Uterus (tissue), 2 donors: ENCODE measurements around the gene RPS6KA2.

Experiments used
- POLR2A ChIP-seq, 2 donors: fragments of 450-650 bp; IDR thresholded peaks; one replicate each; pipeline ENCODE4 v1.6.1; 2016; ENCODE audit warnings: antibody characterized with exemption in 2 of 2, mild to moderate bottlenecking in 1 of 2, moderate library complexity in 1 of 2
- TF ChIP-seq, protein P1 (sequence below), 4 experiments: fragments of 200-600 bp in 2 of 4; fragments of 450-650 bp in 2 of 4; sonication (generic) in 2 of 4; IDR thresholded peaks; one replicate each; pipeline ENCODE4 v1.5.1; 2016 to 2019; ENCODE audit warnings: antibody characterized with exemption in 4 of 4, mild to moderate bottlenecking in 2 of 4, moderate library complexity in 1 of 4

DNA sequence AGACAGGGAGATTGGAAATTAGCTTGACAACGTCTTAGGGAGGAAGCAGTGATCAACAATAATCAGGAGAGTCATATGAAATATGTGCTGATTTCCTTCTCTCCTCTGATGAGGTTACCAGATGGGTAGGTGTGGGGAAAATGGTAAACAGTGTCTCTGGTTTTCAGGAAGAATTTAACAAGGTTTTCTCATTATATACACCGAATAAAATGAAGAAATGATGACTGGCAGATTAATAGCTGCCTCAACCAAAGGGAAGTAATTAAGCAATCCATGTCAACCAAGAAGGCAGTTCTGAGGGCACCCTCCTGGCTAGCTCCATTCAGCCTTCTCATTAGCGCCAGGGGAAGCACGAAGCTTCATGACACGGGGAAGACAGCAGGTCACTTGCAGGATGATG lies 27.8 kb downstream of the RPS6KA2 start:
- TF ChIP-seq, protein P1, sequence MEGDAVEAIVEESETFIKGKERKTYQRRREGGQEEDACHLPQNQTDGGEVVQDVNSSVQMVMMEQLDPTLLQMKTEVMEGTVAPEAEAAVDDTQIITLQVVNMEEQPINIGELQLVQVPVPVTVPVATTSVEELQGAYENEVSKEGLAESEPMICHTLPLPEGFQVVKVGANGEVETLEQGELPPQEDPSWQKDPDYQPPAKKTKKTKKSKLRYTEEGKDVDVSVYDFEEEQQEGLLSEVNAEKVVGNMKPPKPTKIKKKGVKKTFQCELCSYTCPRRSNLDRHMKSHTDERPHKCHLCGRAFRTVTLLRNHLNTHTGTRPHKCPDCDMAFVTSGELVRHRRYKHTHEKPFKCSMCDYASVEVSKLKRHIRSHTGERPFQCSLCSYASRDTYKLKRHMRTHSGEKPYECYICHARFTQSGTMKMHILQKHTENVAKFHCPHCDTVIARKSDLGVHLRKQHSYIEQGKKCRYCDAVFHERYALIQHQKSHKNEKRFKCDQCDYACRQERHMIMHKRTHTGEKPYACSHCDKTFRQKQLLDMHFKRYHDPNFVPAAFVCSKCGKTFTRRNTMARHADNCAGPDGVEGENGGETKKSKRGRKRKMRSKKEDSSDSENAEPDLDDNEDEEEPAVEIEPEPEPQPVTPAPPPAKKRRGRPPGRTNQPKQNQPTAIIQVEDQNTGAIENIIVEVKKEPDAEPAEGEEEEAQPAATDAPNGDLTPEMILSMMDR (IDR thresholded peaks at IDR 0.05), result no peak
- TF ChIP-seq POLR2A (IDR thresholded peaks at IDR 0.05), result no peak
